Neural cell (in vitro differentiated cells): ENCODE results near the gene OLFML2B. TPM values are rescaled to one million over a fixed set of nuclear protein-coding genes. Genes with fewer than 3 reads are reported as not detected.

Experiments used
- H2AFZ ChIP-seq: fragments of 200-600, 300-800 bp; sonication (generic), shearing (Covaris generic); 2 replicates; pipeline ENCODE4 v1.6.0; 2014; ENCODE audit warnings: low read depth, mild to moderate bottlenecking, antibody characterized with exemption, low read length, moderate library complexity
- H3F3A ChIP-seq: fragments of 200-600 bp; shearing (Covaris generic); 2 replicates; pipeline ENCODE4 v1.6.1; 2016; ENCODE audit warnings: mild to moderate bottlenecking, moderate library complexity, mixed read lengths, antibody characterized with exemption, low read length; ENCODE audit not compliant: insufficient read depth, poor library complexity, severe bottlenecking
- H3K27ac ChIP-seq: fragments of 200-600, 300-800 bp; sonication (generic), shearing (Covaris generic); 2 replicates; pipeline ENCODE4 v1.5.1; 2014; ENCODE audit warnings: mild to moderate bottlenecking, low read length, moderate library complexity
- H3K27me3 ChIP-seq: fragments of 300-800, 200-600 bp; sonication (generic), shearing (Covaris generic); 2 replicates; pipeline ENCODE4 v1.6.0; 2014; ENCODE audit warnings: mild to moderate bottlenecking, low read depth, low read length, moderate library complexity; ENCODE audit not compliant: insufficient read depth
- H3K36me3 ChIP-seq: fragments of 300-800, 200-600 bp; sonication (generic), shearing (Covaris generic); 2 replicates; pipeline ENCODE4 v1.5.1; 2014; ENCODE audit warnings: mild to moderate bottlenecking, antibody characterized with exemption, low read length, moderate library complexity; ENCODE audit not compliant: insufficient read depth
- H3K4me2 ChIP-seq: fragments of 300-800, 200-600 bp; sonication (generic), shearing (Covaris generic); 2 replicates; pipeline ENCODE4 v1.6.0; 2014; ENCODE audit warnings: mild to moderate bottlenecking, low read length
- H3K4me3 ChIP-seq: fragments of 300-800, 200-600 bp; sonication (generic), shearing (Covaris generic); 2 replicates; pipeline ENCODE4 v1.5.1; 2014; ENCODE audit warnings: mild to moderate bottlenecking, low read length, moderate library complexity
- H3K79me2 ChIP-seq: fragments of 200-600 bp; shearing (Covaris generic); replicated peaks from 2 replicates; pipeline ENCODE4 v1.6.0; 2014; ENCODE audit warnings: mild to moderate bottlenecking, low read length, moderate library complexity; ENCODE audit not compliant: insufficient read depth
- H3K9ac ChIP-seq: fragments of 300-800, 200-600 bp; sonication (generic), shearing (Covaris generic); 2 replicates; pipeline ENCODE4 v1.6.1; 2016; ENCODE audit warnings: mild to moderate bottlenecking, low read length, mixed read lengths
- H3K9me2 ChIP-seq: fragments of 200-600 bp; shearing (Covaris generic); 2 replicates; pipeline ENCODE4 v1.6.1; 2016; ENCODE audit warnings: mild to moderate bottlenecking, low read length, mixed read lengths; ENCODE audit not compliant: insufficient read depth
- H3K9me3 ChIP-seq: fragments of 200-600, 300-800 bp; sonication (generic), shearing (Covaris generic); 2 replicates; pipeline ENCODE4 v1.6.1; 2016; ENCODE audit warnings: mild to moderate bottlenecking, mixed run types, low read length, moderate library complexity, mixed read lengths
- H4K20me1 ChIP-seq: fragments of 200-600 bp; shearing (Covaris generic); 2 replicates; pipeline ENCODE4 v1.6.1; 2016; ENCODE audit warnings: mild to moderate bottlenecking, mixed run types; ENCODE audit not compliant: insufficient read depth
- CTCF ChIP-seq: fragments of 450-650 bp; IDR thresholded peaks from 2 replicates; pipeline ENCODE4 v1.5.1; 2014; ENCODE audit warnings: antibody characterized with exemption, mild to moderate bottlenecking, moderate library complexity; ENCODE audit not compliant: poor library complexity, severe bottlenecking
- EP300 ChIP-seq: fragments of 450-650 bp; conservative IDR thresholded peaks from 2 replicates; pipeline ENCODE4 v1.6.1; 2014; ENCODE audit warnings: antibody characterized with exemption, mild to moderate bottlenecking, moderate library complexity; ENCODE audit not compliant: poor library complexity, severe bottlenecking
- EZH2 ChIP-seq: fragments of 200-600, 300-800 bp; shearing (Covaris generic), sonication (generic); IDR thresholded peaks from 2 replicates; pipeline ENCODE4 v1.6.1; 2014; ENCODE audit warnings: antibody characterized with exemption, low read length, borderline replicate concordance, mild to moderate bottlenecking; ENCODE audit not compliant: insufficient read depth, poor library complexity, severe bottlenecking
- MXI1 ChIP-seq: fragments of 450-650 bp; conservative IDR thresholded peaks from 2 replicates; pipeline ENCODE4 v1.6.1; 2014; ENCODE audit warnings: antibody characterized with exemption, mild to moderate bottlenecking; ENCODE audit not compliant: poor library complexity, severe bottlenecking
- POLR2AphosphoS5 ChIP-seq: IDR thresholded peaks from 2 replicates; pipeline ENCODE4 v1.6.1; 2012
- RAD21 ChIP-seq: fragments of 450-650 bp; conservative IDR thresholded peaks from 2 replicates; pipeline ENCODE4 v1.6.1; 2014; ENCODE audit warnings: antibody characterized with exemption, mild to moderate bottlenecking, moderate library complexity
- SMC3 ChIP-seq: fragments of 450-650 bp; conservative IDR thresholded peaks from 2 replicates; pipeline ENCODE4 v1.6.1; 2014; ENCODE audit warnings: antibody characterized with exemption, mild to moderate bottlenecking, moderate library complexity; ENCODE audit not compliant: poor library complexity
- TAF1 ChIP-seq: IDR thresholded peaks from 2 replicates; pipeline ENCODE4 v1.6.1; 2012; ENCODE audit warnings: low read depth
- polyA plus RNA-seq: library from polyadenylated mRNA; depleted of rRNA; stranded (reverse); fragments of >200 nt; gene quantifications from 2 replicates; pipeline ENCODE4 v1.2.3, GENCODE V29; 2014
- TF ChIP-seq, protein P1 (sequence below): IDR thresholded peaks from 2 replicates; pipeline ENCODE4 v1.6.1; 2012; ENCODE audit warnings: borderline replicate concordance

OLFML2B gene
- polyA plus RNA-seq, 1 donor from 2014 or later = 0.78 TPM

- H3K36me3 ChIP-seq = no peaks in the 10 kb centered on the region
- H3K4me3 ChIP-seq = no peak overlapping the region
- TF ChIP-seq TAF1 (no peak), RAD21 (no peak), SMC3 (no peak), EZH2 (no peak), CTCF (no peak), MXI1 (no peak)
- TF ChIP-seq, protein P1, sequence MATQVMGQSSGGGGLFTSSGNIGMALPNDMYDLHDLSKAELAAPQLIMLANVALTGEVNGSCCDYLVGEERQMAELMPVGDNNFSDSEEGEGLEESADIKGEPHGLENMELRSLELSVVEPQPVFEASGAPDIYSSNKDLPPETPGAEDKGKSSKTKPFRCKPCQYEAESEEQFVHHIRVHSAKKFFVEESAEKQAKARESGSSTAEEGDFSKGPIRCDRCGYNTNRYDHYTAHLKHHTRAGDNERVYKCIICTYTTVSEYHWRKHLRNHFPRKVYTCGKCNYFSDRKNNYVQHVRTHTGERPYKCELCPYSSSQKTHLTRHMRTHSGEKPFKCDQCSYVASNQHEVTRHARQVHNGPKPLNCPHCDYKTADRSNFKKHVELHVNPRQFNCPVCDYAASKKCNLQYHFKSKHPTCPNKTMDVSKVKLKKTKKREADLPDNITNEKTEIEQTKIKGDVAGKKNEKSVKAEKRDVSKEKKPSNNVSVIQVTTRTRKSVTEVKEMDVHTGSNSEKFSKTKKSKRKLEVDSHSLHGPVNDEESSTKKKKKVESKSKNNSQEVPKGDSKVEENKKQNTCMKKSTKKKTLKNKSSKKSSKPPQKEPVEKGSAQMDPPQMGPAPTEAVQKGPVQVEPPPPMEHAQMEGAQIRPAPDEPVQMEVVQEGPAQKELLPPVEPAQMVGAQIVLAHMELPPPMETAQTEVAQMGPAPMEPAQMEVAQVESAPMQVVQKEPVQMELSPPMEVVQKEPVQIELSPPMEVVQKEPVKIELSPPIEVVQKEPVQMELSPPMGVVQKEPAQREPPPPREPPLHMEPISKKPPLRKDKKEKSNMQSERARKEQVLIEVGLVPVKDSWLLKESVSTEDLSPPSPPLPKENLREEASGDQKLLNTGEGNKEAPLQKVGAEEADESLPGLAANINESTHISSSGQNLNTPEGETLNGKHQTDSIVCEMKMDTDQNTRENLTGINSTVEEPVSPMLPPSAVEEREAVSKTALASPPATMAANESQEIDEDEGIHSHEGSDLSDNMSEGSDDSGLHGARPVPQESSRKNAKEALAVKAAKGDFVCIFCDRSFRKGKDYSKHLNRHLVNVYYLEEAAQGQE = no peak
- no peaks in the 10 kb centered on the region for H3K9me3 ChIP-seq
- no peaks in the 10 kb centered on the region for H4K20me1 ChIP-seq
- H3K79me2 ChIP-seq = no peaks in the 10 kb centered on the region
- H3K9me2 ChIP-seq = no peaks in the 10 kb centered on the region
- peaks cover 16% of the 10 kb centered on the region for H3K27me3 ChIP-seq
- H3K27ac ChIP-seq = no peak overlapping the region
- H3K9ac ChIP-seq = no peak overlapping the region
- H3K4me2 ChIP-seq = no peak overlapping the region
- H3F3A ChIP-seq = no peaks in the 10 kb centered on the region
- no peak overlapping the region for H2AFZ ChIP-seq
These were observed 5.5 kb upstream of the OLFML2B start for GRCh38 chr1:162029157-162029556.

DNA sequence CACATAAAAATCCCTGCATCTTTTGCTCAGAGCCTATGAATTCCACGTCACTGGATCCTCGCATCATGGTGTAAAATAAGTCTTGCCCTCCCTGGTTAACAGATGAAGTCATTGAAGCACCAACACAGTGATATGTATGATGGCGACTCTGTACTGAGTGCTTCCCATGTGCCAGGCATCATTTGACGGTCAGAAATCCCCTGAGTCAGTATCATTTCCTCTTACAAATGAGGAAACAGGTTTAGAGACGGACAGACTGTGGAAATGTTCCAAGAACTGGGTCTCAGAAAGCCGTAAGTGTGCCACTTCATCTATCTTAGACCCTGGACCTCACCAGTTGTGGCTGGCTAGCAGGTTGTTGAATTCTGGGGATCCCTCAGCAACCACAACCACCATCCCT, 5.1 kb upstream of the OLFML2B start:
- H2AFZ ChIP-seq = no peak overlapping the region
- no peaks in the 10 kb centered on the region for H3K79me2 ChIP-seq
- H3F3A ChIP-seq = no peaks in the 10 kb centered on the region
- H3K27me3 ChIP-seq = peaks cover 21% of the 10 kb centered on the region
- TF ChIP-seq SMC3 = no peak
- TF ChIP-seq EZH2 = no peak
- no peak for TF ChIP-seq MXI1
- TF ChIP-seq POLR2AphosphoS5 = no peak
- TF ChIP-seq EP300 = no peak
- TF ChIP-seq RAD21 = no peak
- TF ChIP-seq, protein P1 = no peak
- TF ChIP-seq TAF1 = no peak
- no peak for TF ChIP-seq CTCF
- no peak overlapping the region for H3K27ac ChIP-seq
- no peaks in the 10 kb centered on the region for H3K36me3 ChIP-seq
- H3K9me2 ChIP-seq = no peaks in the 10 kb centered on the region
- no peak overlapping the region for H3K9ac ChIP-seq
- no peak overlapping the region for H3K4me2 ChIP-seq
- no peaks in the 10 kb centered on the region for H4K20me1 ChIP-seq
- no peak overlapping the region for H3K4me3 ChIP-seq
- no peaks in the 10 kb centered on the region for H3K9me3 ChIP-seq
